GM12878 (cell line): ENCODE data around the gene MSMB. TPM values are rescaled to one million over a fixed set of nuclear protein-coding genes. Genes with fewer than 3 reads are reported as not detected.

Experiments
- ATAC-seq: fragments of 200-7000 bp; cut with Tn5 transposase; 3 replicates; pipeline ENCODE4 v1.9.1; 2020; ENCODE audit warnings: mild to moderate bottlenecking, moderate library complexity
- BruUV-seq: library from RNA; stranded (reverse); fragments of 400-500 nt; replicated peaks from 2 replicates; lab custom pipeline; 2021; lab: Mats Ljungman, UMichigan
- CTCF ChIA-PET: fragments of 300-600 bp; sonication (Branson Sonifier 250); formaldehyde crosslinking; extraction: SDS; loops from one replicate; lab custom pipeline; 2021; ENCODE audit warnings: inconsistent platforms; lab: Yijun Ruan, JAX
- POLR2A ChIA-PET: fragments of 350-600 bp; formaldehyde crosslinking; extraction: SDS; loops from one replicate; lab custom pipeline; 2021; ENCODE audit warnings: inconsistent platforms; lab: Charles Lee
- RAD21 ChIA-PET: fragments of 300-600 bp; sonication (Branson Sonifier 250); formaldehyde crosslinking; loops from one replicate; lab custom pipeline; 2023; ENCODE audit warnings: antibody characterized with exemption; ENCODE audit not compliant: unreplicated experiment; lab: Charles Lee
- SMC1A ChIA-PET: fragments of 300-600 bp; sonication (Branson Sonifier 250); formaldehyde crosslinking; loops from one replicate; lab custom pipeline; 2023; ENCODE audit not compliant: unreplicated experiment, uncharacterized antibody; lab: Charles Lee
- DNase-seq: peaks from one replicate; pipeline ENCODE4 v3.0.0-alpha.2; 2011; ENCODE audit warnings: low read depth, low spot score
- FAIRE-seq: peaks from 3 replicates; lab custom pipeline; 2011; peaks lifted over from hg19 to GRCh38; lab: Jason Lieb, UNC
- H2AFZ ChIP-seq: 2 replicates; pipeline ENCODE4 v1.6.0; 2011; ENCODE audit warnings: low read depth, low read length, control low read depth; ENCODE audit not compliant: control insufficient read depth
- H3K27ac ChIP-seq: 2 replicates; pipeline ENCODE4 v1.5.1; 2011; ENCODE audit warnings: control low read depth; ENCODE audit not compliant: control insufficient read depth, insufficient read depth
- H3K27me3 ChIP-seq, 2 experiments: replicated peaks in 1 of 2; 2 replicates each; pipeline versions ENCODE4 v1.6.0 to v1.6.1; 2011; ENCODE audit warnings: low read length in 1 of 2; ENCODE audit not compliant: control insufficient read depth in 2 of 2, insufficient read depth in 2 of 2
- H3K36me3 ChIP-seq, 2 experiments: 2 replicates each; pipeline ENCODE4 v1.5.1; 2011; ENCODE audit warnings: low read length in 1 of 2; ENCODE audit not compliant: control insufficient read depth in 2 of 2, insufficient read depth in 2 of 2
- H3K4me1 ChIP-seq: 2 replicates; pipeline ENCODE4 v1.6.1; 2011; ENCODE audit warnings: mild to moderate bottlenecking, low read length, moderate library complexity, mixed read lengths; ENCODE audit not compliant: control insufficient read depth, insufficient read depth
- H3K4me2 ChIP-seq: 2 replicates; pipeline ENCODE4 v1.6.0; 2011; ENCODE audit warnings: control low read depth; ENCODE audit not compliant: control insufficient read depth, insufficient read depth
- H3K4me3 ChIP-seq: fragments of 200-600 bp; sonication (generic); 2 replicates; pipeline ENCODE4 v1.5.1; 2016
- H3K79me2 ChIP-seq: 2 replicates; pipeline ENCODE4 v1.6.0; 2011; ENCODE audit warnings: low read length; ENCODE audit not compliant: control insufficient read depth, insufficient read depth
- H3K9ac ChIP-seq: 2 replicates; pipeline ENCODE4 v1.8.0; 2011; ENCODE audit warnings: low read length, control low read depth, mixed read lengths; ENCODE audit not compliant: control insufficient read depth, insufficient read depth
- H3K9me3 ChIP-seq: replicated peaks from 3 replicates; pipeline ENCODE4 v1.5.1; 2011; ENCODE audit warnings: mild to moderate bottlenecking, low read length; ENCODE audit not compliant: control insufficient read depth, insufficient read depth
- H4K20me1 ChIP-seq: 2 replicates; pipeline ENCODE4 v1.6.0; 2011; ENCODE audit not compliant: control insufficient read depth, insufficient read depth
- BCLAF1 ChIP-seq: fragments of 450-650 bp; IDR thresholded peaks from 2 replicates; pipeline ENCODE4 v1.6.1; 2017; ENCODE audit warnings: antibody characterized with exemption, mild to moderate bottlenecking, moderate library complexity
- IKZF1 ChIP-seq: fragments of 450-650 bp; conservative IDR thresholded peaks from 2 replicates; pipeline ENCODE4 v1.6.1; 2017; ENCODE audit warnings: antibody characterized with exemption, mild to moderate bottlenecking
- IKZF2 ChIP-seq, 2 experiments: fragments of 450-650 bp; IDR thresholded peaks; 2 replicates each; pipeline ENCODE4 v1.6.1; 2017; ENCODE audit warnings: mild to moderate bottlenecking in 2 of 2, moderate library complexity in 2 of 2
- IRF4 ChIP-seq: IDR thresholded peaks from 2 replicates; pipeline ENCODE4 v1.6.1; 2011; ENCODE audit warnings: low read depth, low read length
- NBN ChIP-seq: fragments of 450-650 bp; IDR thresholded peaks from 2 replicates; pipeline ENCODE4 v1.6.1; 2016
- NFXL1 ChIP-seq: fragments of 450-650 bp; IDR thresholded peaks from 2 replicates; pipeline ENCODE4 v1.6.1; 2017; ENCODE audit warnings: antibody characterized with exemption, mild to moderate bottlenecking, borderline replicate concordance
- POU2F2 ChIP-seq: IDR thresholded peaks from 3 replicates; pipeline ENCODE4 v1.6.1; 2011; ENCODE audit warnings: low read depth, mild to moderate bottlenecking, low read length, borderline replicate concordance
- RELB ChIP-seq: fragments of 450-650 bp; IDR thresholded peaks from 2 replicates; pipeline ENCODE4 v1.6.1; 2017; ENCODE audit warnings: low read depth, mild to moderate bottlenecking, moderate library complexity
- SP1 ChIP-seq: IDR thresholded peaks from one replicate; pipeline ENCODE4 v1.6.1; 2011; ENCODE audit warnings: low read depth, low read length
- ZBTB11 ChIP-seq: fragments of 450-650 bp; formaldehyde crosslinking; IDR thresholded peaks from 2 replicates; pipeline ENCODE4 v1.5.0; 2022; ENCODE audit warnings: mild to moderate bottlenecking, missing genetic modification characterization
- WGBS: methylation state at CpG from one replicate; pipeline ENCODE4 v1.1.6; 2016; ENCODE audit warnings: low lambda C conversion rate; ENCODE audit not compliant: insufficient replicate concordance, insufficient coverage; ENCODE audit errors: missing lambda C conversion rate; 5-methylcytosine and 5-hydroxymethylcytosine counted together
- in situ Hi-C: fragments of 300-500 bp; cut with MboI; formaldehyde crosslinking; loops from 9 replicates; pipeline ENCODE4 v1.14.3; 2018; ENCODE audit warnings: mixed read lengths
- intact Hi-C: fragments of 100-400 bp; cut with micrococcal nuclease; formaldehyde crosslinking; loops from one replicate; pipeline ENCODE4 v1.14.2; 2022; ENCODE audit not compliant: unreplicated experiment
- polyA plus RNA-seq, 11 experiments: library from polyadenylated mRNA; depleted of rRNA in 4 of 11; unstranded in 6 of 11; stranded (reverse) in 5 of 11; fragments of >200 nt; fragmentation: Nextera tagmentation in 4 of 11; fragmentation: Illumina TruSeq in 1 of 11; extraction: Ambion mirVana in 4 of 11; extraction: Trizol in 1 of 11; gene quantifications; 1 replicate in 1 of 11; 2 replicates in 10 of 11; pipeline versions ENCODE4 v1.2.1 to v1.2.3, GENCODE V29; 2011 to 2016; ENCODE audit warnings: inconsistent platforms in 2 of 11, missing spikeins in 2 of 11, low read depth in 1 of 11
- total RNA-seq, 4 experiments: library from RNA; depleted of rRNA in 3 of 4; stranded (reverse); fragments of >200 nt in 3 of 4; fragmentation: Illumina TruSeq in 1 of 4; extraction: Trizol in 1 of 4; gene quantifications; 2 replicates each; pipeline versions ENCODE4 v1.2.1 to v1.2.3, GENCODE V29; 2013 to 2021
- TF ChIP-seq, protein P1 (sequence below): fragments of 450-650 bp; IDR thresholded peaks from 2 replicates; pipeline ENCODE4 v1.6.1; 2018; ENCODE audit warnings: mild to moderate bottlenecking, low read depth, moderate library complexity; ENCODE audit not compliant: partially characterized antibody

Gene MSMB
- total and polyA plus RNA-seq, 10 of the 15 experiments (the other 5 are each of a cell fraction or from before 2014, with no cell fraction given), result not detected

DNA sequence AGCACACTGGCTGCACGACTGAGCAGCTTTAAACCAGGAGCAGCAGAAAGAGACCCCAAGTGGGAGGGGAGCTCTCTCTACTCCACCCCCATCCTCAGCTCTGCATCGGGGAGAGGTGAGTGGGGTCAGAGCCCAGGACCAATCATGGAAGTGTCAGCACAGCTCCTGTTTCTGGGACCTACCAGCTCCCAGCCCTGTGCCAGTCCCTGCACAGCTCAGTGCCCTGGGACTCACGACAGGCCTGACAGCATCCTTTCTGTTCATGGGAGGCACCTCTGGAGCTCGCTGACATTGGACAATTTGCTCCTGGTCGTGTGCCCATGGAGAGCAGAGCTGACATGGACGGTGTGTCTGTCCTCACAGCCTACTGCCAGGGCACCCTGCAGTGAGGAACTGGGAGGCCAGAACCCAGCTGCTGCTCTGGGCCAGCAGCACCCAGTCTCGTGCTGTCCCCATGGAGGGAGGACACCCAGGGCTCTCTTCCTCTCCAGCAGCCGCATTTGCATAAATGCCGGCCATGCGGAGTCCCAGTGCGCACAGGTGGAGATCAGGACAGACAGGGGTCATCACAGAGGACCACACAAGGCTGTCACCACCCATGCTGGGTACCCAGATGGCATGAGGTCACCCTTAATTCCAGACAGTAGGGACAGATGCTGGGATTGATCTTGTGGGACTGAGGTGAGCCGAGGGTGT is 45.9 kb upstream of the MSMB start:
- 15% methylated on average over 12 of the region's 12 CpGs for WGBS
- CTCF ChIA-PET, result no interaction called here
- SMC1A ChIA-PET, result no interaction called here
- Histone ChIP-seq H3K4me3 (no peak overlapping the region), H3K4me1 (peaks cover 18% of the 10 kb centered on the region), H4K20me1 (no peaks in the 10 kb centered on the region), H3K79me2 (no peaks in the 10 kb centered on the region), H2AFZ (peak overlapping the region; percentile 9), H3K9ac (no peak overlapping the region), H3K27me3 (no peaks in the 10 kb centered on the region), H3K27ac (no peak overlapping the region), H3K4me2 (0 out of 2 replicates have a peak overlapping the region, but pooled peaks have one; percentile 7), H3K9me3 (no peaks in the 10 kb centered on the region), H3K36me3 (no peaks in the 10 kb centered on the region)
- POLR2A ChIA-PET, result no interaction called here
- BruUV-seq, result no TSS peak
- intact Hi-C loops, result no loop called here
- ATAC-seq, result peak; percentile 51
- in situ Hi-C loops, result no loop called here
- RAD21 ChIA-PET, result no interaction called here
- DNase-seq, result no peak
- FAIRE-seq, result no peak
- TF ChIP-seq NBN (no peak), POU2F2 (peak; percentile 42; the same call in 1 of the 3 replicates), IKZF2 (IDR thresholded peaks at IDR 0.05) (no peak), BCLAF1 (no peak), IRF4 (no peak), SP1 (no peak), ZBTB11 (CRISPR knock-in tag) (no peak), IKZF1 (peak; percentile 42; the same call in 1 of the 2 replicates), NFXL1 (no peak), RELB (no peak)
- TF ChIP-seq, protein P1, sequence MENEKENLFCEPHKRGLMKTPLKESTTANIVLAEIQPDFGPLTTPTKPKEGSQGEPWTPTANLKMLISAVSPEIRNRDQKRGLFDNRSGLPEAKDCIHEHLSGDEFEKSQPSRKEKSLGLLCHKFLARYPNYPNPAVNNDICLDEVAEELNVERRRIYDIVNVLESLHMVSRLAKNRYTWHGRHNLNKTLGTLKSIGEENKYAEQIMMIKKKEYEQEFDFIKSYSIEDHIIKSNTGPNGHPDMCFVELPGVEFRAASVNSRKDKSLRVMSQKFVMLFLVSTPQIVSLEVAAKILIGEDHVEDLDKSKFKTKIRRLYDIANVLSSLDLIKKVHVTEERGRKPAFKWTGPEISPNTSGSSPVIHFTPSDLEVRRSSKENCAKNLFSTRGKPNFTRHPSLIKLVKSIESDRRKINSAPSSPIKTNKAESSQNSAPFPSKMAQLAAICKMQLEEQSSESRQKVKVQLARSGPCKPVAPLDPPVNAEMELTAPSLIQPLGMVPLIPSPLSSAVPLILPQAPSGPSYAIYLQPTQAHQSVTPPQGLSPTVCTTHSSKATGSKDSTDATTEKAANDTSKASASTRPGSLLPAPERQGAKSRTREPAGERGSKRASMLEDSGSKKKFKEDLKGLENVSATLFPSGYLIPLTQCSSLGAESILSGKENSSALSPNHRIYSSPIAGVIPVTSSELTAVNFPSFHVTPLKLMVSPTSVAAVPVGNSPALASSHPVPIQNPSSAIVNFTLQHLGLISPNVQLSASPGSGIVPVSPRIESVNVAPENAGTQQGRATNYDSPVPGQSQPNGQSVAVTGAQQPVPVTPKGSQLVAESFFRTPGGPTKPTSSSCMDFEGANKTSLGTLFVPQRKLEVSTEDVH, result no peak
